Loucy (cell line): Measurements from ENCODE around the gene SPOCK1.

Source experiments
- H2AFZ ChIP-seq: fragments of 200-600 bp; sonication (generic); 2 replicates; pipeline ENCODE4 v1.6.0; 2016; ENCODE audit warnings: antibody characterized with exemption, mild to moderate bottlenecking, low read length, moderate library complexity
- H3F3A ChIP-seq: fragments of 200-600 bp; 2 replicates; pipeline ENCODE4 v1.6.0; 2016; ENCODE audit warnings: antibody characterized with exemption, low read depth, mild to moderate bottlenecking
- H3K27me3 ChIP-seq: fragments of 200-600 bp; sonication (generic); 2 replicates; pipeline ENCODE4 v1.6.1; 2014; ENCODE audit warnings: low read length, mild to moderate bottlenecking; ENCODE audit not compliant: insufficient read depth, poor library complexity, severe bottlenecking
- H3K36me3 ChIP-seq: fragments of 200-600 bp; sonication (generic); 2 replicates; pipeline ENCODE4 v1.6.1; 2016; ENCODE audit warnings: low read length; ENCODE audit not compliant: insufficient read depth
- H3K4me1 ChIP-seq: fragments of 200-600 bp; sonication (generic); 2 replicates; pipeline ENCODE4 v1.5.1; 2014; ENCODE audit warnings: low read length, mild to moderate bottlenecking; ENCODE audit not compliant: insufficient read depth, poor library complexity, severe bottlenecking
- H3K4me2 ChIP-seq: fragments of 200-600 bp; sonication (generic); 2 replicates; pipeline ENCODE4 v1.6.0; 2014; ENCODE audit warnings: antibody characterized with exemption, low read length, low read depth, mild to moderate bottlenecking; ENCODE audit not compliant: poor library complexity, severe bottlenecking
- H3K4me3 ChIP-seq: fragments of 200-600 bp; sonication (generic); 2 replicates; pipeline ENCODE4 v1.5.1; 2014; ENCODE audit warnings: low read length, mild to moderate bottlenecking, mixed read lengths; ENCODE audit not compliant: poor library complexity, severe bottlenecking
- H3K79me2 ChIP-seq: fragments of 200-600 bp; sonication (generic); 2 replicates; pipeline ENCODE4 v1.6.1; 2014; ENCODE audit warnings: low read length; ENCODE audit not compliant: insufficient read depth
- H3K9ac ChIP-seq: fragments of 200-600 bp; sonication (generic); 2 replicates; pipeline ENCODE4 v1.6.0; 2014; ENCODE audit warnings: mild to moderate bottlenecking, low read depth, low read length, moderate library complexity; ENCODE audit not compliant: poor library complexity, severe bottlenecking
- H3K9me2 ChIP-seq: fragments of 200-600 bp; sonication (generic); replicated peaks from 2 replicates; pipeline ENCODE4 v1.6.1; 2016; ENCODE audit warnings: low read depth, low read length, mixed read lengths
- H3K9me3 ChIP-seq: fragments of 200-600 bp; sonication (generic); 2 replicates; pipeline ENCODE4 v1.6.1; 2014; ENCODE audit warnings: mild to moderate bottlenecking, antibody characterized with exemption, low read length, low read depth; ENCODE audit not compliant: insufficient read depth
- H4K20me1 ChIP-seq: fragments of 200-600 bp; sonication (generic); 2 replicates; pipeline ENCODE4 v1.6.0; 2014; ENCODE audit warnings: antibody characterized with exemption, low read length, mild to moderate bottlenecking; ENCODE audit not compliant: insufficient read depth, poor library complexity, severe bottlenecking
- EZH2phosphoT487 ChIP-seq: fragments of 200-600 bp; IDR thresholded peaks from 2 replicates; pipeline ENCODE4 v1.6.1; 2018; ENCODE audit warnings: antibody characterized with exemption, mild to moderate bottlenecking, moderate library complexity, borderline replicate concordance
- TF ChIP-seq, protein P1 (sequence below): fragments of 200-600 bp; sonication (generic); conservative IDR thresholded peaks from 2 replicates; pipeline ENCODE4 v1.5.1; 2014; ENCODE audit warnings: mild to moderate bottlenecking, antibody characterized with exemption, low read length

SPOCK1 gene

DNA sequence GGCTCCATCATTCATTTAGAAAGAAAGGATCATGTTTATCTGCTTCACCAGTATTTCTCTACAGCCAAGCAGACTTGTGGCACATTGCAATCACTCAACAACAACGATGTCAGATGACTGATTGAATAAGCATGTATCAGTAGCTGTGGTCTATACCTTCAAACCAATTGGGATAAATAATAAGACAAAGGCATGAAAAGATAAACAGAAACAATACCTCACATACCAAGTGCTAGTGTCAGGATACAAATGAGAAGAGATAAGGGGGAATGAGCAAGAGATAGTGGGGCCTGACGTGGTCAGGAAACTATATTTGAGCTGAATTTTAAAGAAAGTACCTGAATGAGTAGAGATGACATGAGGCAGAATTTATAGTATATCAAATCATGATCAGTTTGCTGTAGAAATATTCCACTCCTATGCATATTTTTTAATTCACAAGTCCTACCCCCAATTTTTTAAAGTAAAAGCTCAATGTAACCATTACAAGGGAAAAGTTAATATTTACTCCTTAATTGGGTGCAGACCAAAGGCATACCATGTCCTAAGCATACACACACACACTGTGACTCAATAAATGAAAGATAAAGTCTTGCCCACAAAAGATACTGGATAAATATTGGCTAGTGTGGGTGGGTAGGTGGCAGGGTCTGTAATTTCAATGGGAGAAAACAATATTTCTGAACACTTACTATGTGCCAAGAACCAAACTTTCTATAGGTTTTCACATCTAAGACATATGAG is 284.5 kb downstream of the SPOCK1 start:
- Histone ChIP-seq H3K4me3 (no peak overlapping the region), H3F3A (no peaks in the 10 kb centered on the region), H3K27me3 (no peaks in the 10 kb centered on the region), H3K36me3 (no peaks in the 10 kb centered on the region), H3K9ac (no peak overlapping the region), H3K9me3 (no peaks in the 10 kb centered on the region), H3K4me1 (no peaks in the 10 kb centered on the region), H3K9me2 (no peaks in the 10 kb centered on the region), H3K4me2 (no peak overlapping the region), H3K79me2 (no peaks in the 10 kb centered on the region), H2AFZ (no peak overlapping the region), H4K20me1 (no peaks in the 10 kb centered on the region)
- TF ChIP-seq, protein P1, sequence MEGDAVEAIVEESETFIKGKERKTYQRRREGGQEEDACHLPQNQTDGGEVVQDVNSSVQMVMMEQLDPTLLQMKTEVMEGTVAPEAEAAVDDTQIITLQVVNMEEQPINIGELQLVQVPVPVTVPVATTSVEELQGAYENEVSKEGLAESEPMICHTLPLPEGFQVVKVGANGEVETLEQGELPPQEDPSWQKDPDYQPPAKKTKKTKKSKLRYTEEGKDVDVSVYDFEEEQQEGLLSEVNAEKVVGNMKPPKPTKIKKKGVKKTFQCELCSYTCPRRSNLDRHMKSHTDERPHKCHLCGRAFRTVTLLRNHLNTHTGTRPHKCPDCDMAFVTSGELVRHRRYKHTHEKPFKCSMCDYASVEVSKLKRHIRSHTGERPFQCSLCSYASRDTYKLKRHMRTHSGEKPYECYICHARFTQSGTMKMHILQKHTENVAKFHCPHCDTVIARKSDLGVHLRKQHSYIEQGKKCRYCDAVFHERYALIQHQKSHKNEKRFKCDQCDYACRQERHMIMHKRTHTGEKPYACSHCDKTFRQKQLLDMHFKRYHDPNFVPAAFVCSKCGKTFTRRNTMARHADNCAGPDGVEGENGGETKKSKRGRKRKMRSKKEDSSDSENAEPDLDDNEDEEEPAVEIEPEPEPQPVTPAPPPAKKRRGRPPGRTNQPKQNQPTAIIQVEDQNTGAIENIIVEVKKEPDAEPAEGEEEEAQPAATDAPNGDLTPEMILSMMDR, result no peak
- no peak for TF ChIP-seq EZH2phosphoT487

DNA sequence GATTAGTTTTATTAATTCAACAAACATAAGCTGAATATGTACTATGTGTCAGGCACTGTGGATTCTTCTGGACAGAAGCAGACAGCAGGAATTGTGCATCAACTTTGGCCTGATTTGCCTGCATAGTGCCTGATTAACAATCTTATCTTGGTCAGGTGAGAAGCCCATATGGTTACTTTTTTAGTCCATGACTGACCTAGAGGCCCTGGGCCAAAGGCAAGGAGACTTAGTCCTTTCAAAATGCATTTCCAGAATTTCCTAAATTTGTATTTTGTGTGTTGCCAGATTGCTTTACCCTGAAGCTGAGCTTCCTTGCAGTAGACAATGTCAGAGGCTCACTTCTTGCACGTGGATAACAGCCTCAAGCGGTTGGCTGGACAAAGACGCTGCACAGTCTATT is 286.7 kb downstream of the SPOCK1 start:
- H3K27me3 ChIP-seq, result no peaks in the 10 kb centered on the region
- no peak overlapping the region for H3K4me2 ChIP-seq
- no peaks in the 10 kb centered on the region for H4K20me1 ChIP-seq
- TF ChIP-seq, protein P1, result no peak
- no peak for TF ChIP-seq EZH2phosphoT487
- no peaks in the 10 kb centered on the region for H3K9me2 ChIP-seq
- no peak overlapping the region for H3K9ac ChIP-seq
- no peaks in the 10 kb centered on the region for H3K4me1 ChIP-seq
- H3K36me3 ChIP-seq, result no peaks in the 10 kb centered on the region
- no peak overlapping the region for H2AFZ ChIP-seq
- no peaks in the 10 kb centered on the region for H3K79me2 ChIP-seq
- H3F3A ChIP-seq, result no peaks in the 10 kb centered on the region
- no peak overlapping the region for H3K4me3 ChIP-seq
- H3K9me3 ChIP-seq, result no peaks in the 10 kb centered on the region

DNA sequence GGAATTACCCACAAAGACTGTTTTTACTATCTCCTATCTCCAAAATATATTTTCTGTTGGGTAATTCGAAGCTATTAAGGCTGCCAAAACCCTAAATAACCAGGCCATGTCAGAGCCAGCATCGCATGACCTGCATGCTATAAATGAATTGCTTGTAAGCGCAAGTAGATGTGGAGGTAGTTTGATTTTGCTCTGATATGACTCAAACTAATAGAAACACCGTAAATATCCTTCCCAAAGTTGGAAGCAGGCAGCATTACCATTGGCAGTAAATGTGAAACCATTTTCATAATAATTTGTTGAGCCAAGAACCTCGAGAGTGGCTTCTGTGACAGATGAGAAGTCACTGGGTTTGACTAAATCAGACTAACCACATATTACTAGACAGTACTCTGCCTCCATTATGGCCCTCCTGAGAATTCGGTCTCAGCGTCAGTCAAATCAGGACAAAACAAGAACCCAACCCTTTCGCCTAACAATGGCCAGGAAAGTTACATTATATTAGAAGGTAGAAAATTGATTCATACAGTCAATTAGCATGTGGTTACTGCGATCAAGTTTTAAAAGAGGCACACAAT is 289.8 kb downstream of the SPOCK1 start:
- Histone ChIP-seq H2AFZ (no peak overlapping the region), H3K27me3 (no peaks in the 10 kb centered on the region), H3K4me3 (no peak overlapping the region), H3K4me2 (no peak overlapping the region), H3K36me3 (no peaks in the 10 kb centered on the region), H3K9me3 (no peaks in the 10 kb centered on the region), H3K9me2 (no peaks in the 10 kb centered on the region), H4K20me1 (no peaks in the 10 kb centered on the region), H3K9ac (no peak overlapping the region), H3K4me1 (no peaks in the 10 kb centered on the region), H3K79me2 (no peaks in the 10 kb centered on the region), H3F3A (no peaks in the 10 kb centered on the region)
- no peak for TF ChIP-seq EZH2phosphoT487
- TF ChIP-seq, protein P1, result no peak
